Neuronal stem cell (in vitro differentiated cells): Measurements from ENCODE around the gene ACBD7.

Source experiments
- DNase-seq: peaks from one replicate; pipeline ENCODE4 v3.0.0-alpha.2; 2013; ENCODE audit warnings: low spot score
- H2AFZ ChIP-seq: one replicate; pipeline ENCODE4 v1.6.1; 2013; ENCODE audit warnings: mild to moderate bottlenecking, low read length, inconsistent platforms
- H2AK5ac ChIP-seq: 2 replicates; pipeline ENCODE4 v1.6.1; 2013; ENCODE audit warnings: low read depth, mild to moderate bottlenecking, inconsistent platforms, low read length, moderate library complexity, mixed read lengths
- H2BK120ac ChIP-seq: 2 replicates; pipeline ENCODE4 v1.6.1; 2013; ENCODE audit warnings: low read depth, mild to moderate bottlenecking, inconsistent platforms, low read length, moderate library complexity, mixed read lengths
- H2BK12ac ChIP-seq: one replicate; pipeline ENCODE4 v1.6.1; 2013; ENCODE audit warnings: low read length, inconsistent platforms
- H2BK15ac ChIP-seq: 2 replicates; pipeline ENCODE4 v1.6.1; 2013; ENCODE audit warnings: mild to moderate bottlenecking, low read length, inconsistent platforms, mixed read lengths
- H2BK5ac ChIP-seq: one replicate; pipeline ENCODE4 v1.6.1; 2013; ENCODE audit warnings: inconsistent platforms, mild to moderate bottlenecking, low read length, moderate library complexity
- H3K14ac ChIP-seq: one replicate; pipeline ENCODE4 v1.6.1; 2013; ENCODE audit warnings: low read length, inconsistent platforms
- H3K18ac ChIP-seq: 2 replicates; pipeline ENCODE4 v1.6.1; 2013; ENCODE audit warnings: low read length, inconsistent platforms
- H3K23ac ChIP-seq: 2 replicates; pipeline ENCODE4 v1.6.1; 2013; ENCODE audit warnings: low read depth, mild to moderate bottlenecking, mixed read lengths, low read length, inconsistent platforms; ENCODE audit not compliant: poor library complexity
- H3K27ac ChIP-seq: replicated peaks from 3 replicates; pipeline ENCODE4 v1.5.1; 2013; ENCODE audit warnings: low read length, inconsistent platforms
- H3K27me3 ChIP-seq, 3 experiments: 2 replicates each; pipeline ENCODE4 v1.6.1; 2013; ENCODE audit warnings: low read length in 3 of 3, mild to moderate bottlenecking in 2 of 3, inconsistent platforms in 1 of 3, low read depth in 1 of 3, mixed read lengths in 1 of 3, moderate library complexity in 1 of 3; ENCODE audit not compliant: control insufficient read depth in 3 of 3, insufficient read depth in 3 of 3
- H3K36me3 ChIP-seq, 2 donors: replicated peaks in 1 of 2; 2 replicates each; pipeline ENCODE4 v1.6.1; 2013; ENCODE audit warnings: low read length in 2 of 2; ENCODE audit not compliant: control insufficient read depth in 2 of 2, insufficient read depth in 2 of 2
- H3K4ac ChIP-seq: 2 replicates; pipeline ENCODE4 v1.6.1; 2013; ENCODE audit warnings: inconsistent platforms, mild to moderate bottlenecking, low read length, moderate library complexity
- H3K4me1 ChIP-seq, 2 donors: 1 replicate in 1 of 2; 2 replicates in 1 of 2; pipeline ENCODE4 v1.6.1; 2013; ENCODE audit warnings: low read length in 2 of 2, low read depth in 1 of 2; ENCODE audit not compliant: control insufficient read depth in 2 of 2, insufficient read depth in 1 of 2
- H3K4me2 ChIP-seq: one replicate; pipeline ENCODE4 v1.6.1; 2013; ENCODE audit warnings: mild to moderate bottlenecking, low read length, inconsistent platforms; ENCODE audit not compliant: insufficient read depth, poor library complexity, severe bottlenecking
- H3K4me3 ChIP-seq, 2 donors: 2 replicates each; pipeline ENCODE4 v1.5.1; 2013; ENCODE audit warnings: low read length in 2 of 2, mild to moderate bottlenecking in 2 of 2, inconsistent platforms in 1 of 2, moderate library complexity in 1 of 2
- H3K79me1 ChIP-seq: one replicate; pipeline ENCODE4 v1.6.1; 2013; ENCODE audit warnings: low read depth, mild to moderate bottlenecking, inconsistent platforms, low read length, moderate library complexity
- H3K9ac ChIP-seq: one replicate; pipeline ENCODE4 v1.6.1; 2013; ENCODE audit warnings: mild to moderate bottlenecking, low read depth, low read length, inconsistent platforms; ENCODE audit not compliant: poor library complexity
- H3K9me3 ChIP-seq, 2 donors: replicated peaks in 1 of 2; 2 replicates each; pipeline versions ENCODE3 to v1.6.1; 2013; ENCODE audit warnings: low read length in 2 of 2, mild to moderate bottlenecking in 2 of 2, inconsistent platforms in 1 of 2, low read depth in 1 of 2, mixed read lengths in 1 of 2, moderate library complexity in 1 of 2; ENCODE audit not compliant: control insufficient read depth in 2 of 2, insufficient read depth in 1 of 2
- H4K8ac ChIP-seq: one replicate; pipeline ENCODE4 v1.6.1; 2013; ENCODE audit warnings: low read depth, mild to moderate bottlenecking, inconsistent platforms, low read length, moderate library complexity
- H4K91ac ChIP-seq: one replicate; pipeline ENCODE4 v1.6.1; 2013; ENCODE audit warnings: low read length, low read depth, mild to moderate bottlenecking, inconsistent platforms; ENCODE audit not compliant: poor library complexity
- WGBS, 2 donors: extraction: QIAGEN DNeasy Blood & Tissue Kit; methylation state at CpG; one replicate each; pipeline ENCODE4 v1.1.7; 2013; ENCODE audit warnings: missing lambda C conversion rate in 2 of 2, mixed read lengths in 1 of 2; ENCODE audit not compliant: insufficient read length in 2 of 2, insufficient replicate concordance in 1 of 2; ENCODE audit errors: extremely low coverage in 2 of 2; 5-methylcytosine and 5-hydroxymethylcytosine counted together

Gene ACBD7

GRCh38 chr10:15092855-15093408, 4.4 kb upstream of the ACBD7 start:
- Histone ChIP-seq H3K4me3 (no peak overlapping the region), H3K23ac (no peak overlapping the region), H2BK15ac (no peak overlapping the region), H3K27ac (no peak overlapping the region), H2AFZ (no peak overlapping the region), H3K18ac (no peak overlapping the region), H3K9me3 (no peaks in the 10 kb centered on the region), H3K4me1 (no peaks in the 10 kb centered on the region), H3K27me3 (no peaks in the 10 kb centered on the region), H3K79me1 (peaks cover 7% of the 10 kb centered on the region), H4K91ac (no peak overlapping the region), H3K4me2 (no peak overlapping the region), H2BK120ac (no peak overlapping the region), H3K36me3 (no peaks in the 10 kb centered on the region), H3K4ac (no peak overlapping the region), H4K8ac (no peak overlapping the region), H2AK5ac (no peak overlapping the region), H2BK5ac (no peak overlapping the region), H3K9ac (no peak overlapping the region), H2BK12ac (no peak overlapping the region), H3K14ac (no peak overlapping the region)
- no peak for DNase-seq
- WGBS, 2 donors = no CpG with 5 or more reads among the region's 16 CpGs

GRCh38 chr10:15091418-15091817, 2.8 kb upstream of the ACBD7 start:
- H3K9me3 ChIP-seq = no peaks in the 10 kb centered on the region
- no peaks in the 10 kb centered on the region for H3K4me1 ChIP-seq
- H2BK15ac ChIP-seq = no peak overlapping the region
- no peaks in the 10 kb centered on the region for H3K36me3 ChIP-seq
- no CpG with 5 or more reads among the region's 5 CpGs for WGBS, 2 donors
- no peak overlapping the region for H3K23ac ChIP-seq
- no peak overlapping the region for H2BK120ac ChIP-seq
- no peak overlapping the region for H2BK12ac ChIP-seq
- H3K4ac ChIP-seq = no peak overlapping the region
- no peak overlapping the region for H3K4me2 ChIP-seq
- no peak overlapping the region for H2BK5ac ChIP-seq
- peaks cover 3% of the 10 kb centered on the region for H3K79me1 ChIP-seq
- no peaks in the 10 kb centered on the region for H3K27me3 ChIP-seq
- no peak overlapping the region for H3K27ac ChIP-seq
- DNase-seq = no peak
- no peak overlapping the region for H4K8ac ChIP-seq
- peak overlapping the region; percentile 15 for H3K9ac ChIP-seq
- no peak overlapping the region for H3K18ac ChIP-seq
- H2AFZ ChIP-seq = no peak overlapping the region
- H3K4me3 ChIP-seq = no peak overlapping the region
- H4K91ac ChIP-seq = no peak overlapping the region
- no peak overlapping the region for H2AK5ac ChIP-seq
- no peak overlapping the region for H3K14ac ChIP-seq

GRCh38 chr10:15084502-15084922, 4.1 kb downstream of the ACBD7 start:
- Histone ChIP-seq H3K27me3 (no peaks in the 10 kb centered on the region), H3K27ac (no peak overlapping the region), H3K4ac (no peak overlapping the region), H3K36me3 (peaks cover 0 to 3% of the 10 kb centered on the region in 2 donors), H2BK120ac (no peak overlapping the region), H2BK5ac (no peak overlapping the region), H4K8ac (no peak overlapping the region), H3K18ac (no peak overlapping the region), H3K79me1 (peaks cover 3% of the 10 kb centered on the region), H3K23ac (no peak overlapping the region), H2BK12ac (no peak overlapping the region), H3K9ac (no peak overlapping the region), H3K4me1 (peaks cover 5 to 7% of the 10 kb centered on the region in 2 donors), H4K91ac (no peak overlapping the region), H2AK5ac (no peak overlapping the region), H2BK15ac (no peak overlapping the region), H3K9me3 (peaks cover 4 to 6% of the 10 kb centered on the region in 2 donors), H3K4me3 (peak overlapping the region in 1 of 2 donors; percentile 23), H2AFZ (peak overlapping the region; percentile 75), H3K14ac (no peak overlapping the region), H3K4me2 (no peak overlapping the region)
- DNase-seq = peak; percentile 37
- WGBS, 2 donors = no CpG with 5 or more reads among the region's 7 CpGs

GRCh38 chr10:15083674-15084501, 4.7 kb downstream of the ACBD7 start:
- H2BK5ac ChIP-seq = no peak overlapping the region
- H3K4ac ChIP-seq = no peak overlapping the region
- H3K4me1 ChIP-seq = peaks cover 5 to 7% of the 10 kb centered on the region in 2 donors
- no peak overlapping the region for H3K4me2 ChIP-seq
- no CpG with 5 or more reads among the region's 18 CpGs for WGBS, 2 donors
- no peak overlapping the region for H4K91ac ChIP-seq
- peak overlapping the region; percentile 1 for H2BK12ac ChIP-seq
- H2AK5ac ChIP-seq = no peak overlapping the region
- no peak overlapping the region for H3K9ac ChIP-seq
- H3K23ac ChIP-seq = no peak overlapping the region
- no peak overlapping the region for H2BK120ac ChIP-seq
- H4K8ac ChIP-seq = no peak overlapping the region
- DNase-seq = no peak
- H3K18ac ChIP-seq = peak overlapping the region; percentile 90
- H3K79me1 ChIP-seq = peaks cover 3% of the 10 kb centered on the region
- no peak overlapping the region for H3K14ac ChIP-seq
- H3K27ac ChIP-seq = peak overlapping the region; percentile 47
- peaks cover 0 to 3% of the 10 kb centered on the region in 2 donors for H3K36me3 ChIP-seq
- H2BK15ac ChIP-seq = no peak overlapping the region
- H3K27me3 ChIP-seq = no peaks in the 10 kb centered on the region
- peaks cover 4 to 6% of the 10 kb centered on the region in 2 donors for H3K9me3 ChIP-seq
- peak overlapping the region in 1 of 2 donors; percentile 23 for H3K4me3 ChIP-seq
- peak overlapping the region; percentile 75 for H2AFZ ChIP-seq
